Osteocyte (in vitro differentiated cells): ENCODE measurements around the gene C3orf85. TPM values are rescaled to one million over a fixed set of nuclear protein-coding genes. Genes with fewer than 3 reads are reported as not detected.

Source experiments
- DNase-seq: peaks from one replicate; pipeline ENCODE4 v3.0.0; 2021; ENCODE audit warnings: mixed read lengths; ENCODE audit not compliant: unreplicated experiment; ENCODE audit errors: extremely low spot score
- H3K27ac Mint-ChIP-seq: one replicate; pipeline ENCODE4 v1.8.0; 2021; ENCODE audit warnings: mild to moderate bottlenecking, mixed read lengths; ENCODE audit not compliant: unreplicated experiment
- H3K27me3 Mint-ChIP-seq: one replicate; pipeline ENCODE4 v1.8.0; 2021; ENCODE audit warnings: mixed read lengths; ENCODE audit not compliant: unreplicated experiment
- H3K36me3 Mint-ChIP-seq: one replicate; pipeline ENCODE4 v1.8.0; 2021; ENCODE audit warnings: mixed read lengths; ENCODE audit not compliant: unreplicated experiment
- H3K4me1 Mint-ChIP-seq: one replicate; pipeline ENCODE4 v1.8.0; 2021; ENCODE audit warnings: mixed read lengths; ENCODE audit not compliant: unreplicated experiment
- H3K4me3 Mint-ChIP-seq: one replicate; pipeline ENCODE4 v1.8.0; 2021; ENCODE audit warnings: mild to moderate bottlenecking, moderate library complexity, mixed read lengths; ENCODE audit not compliant: unreplicated experiment
- H3K9me3 Mint-ChIP-seq: one replicate; pipeline ENCODE4 v1.8.0; 2021; ENCODE audit warnings: mixed read lengths; ENCODE audit not compliant: unreplicated experiment
- total RNA-seq: library from RNA; stranded (reverse); gene quantifications from 2 replicates; pipeline ENCODE4 v1.2.1, GENCODE V29; 2021
- TF ChIP-seq, protein P1 (sequence below): fragments of 200-600 bp; sonication (generic); IDR thresholded peaks from 2 replicates; pipeline ENCODE4 v1.5.0; 2021; ENCODE audit warnings: antibody characterized with exemption, mild to moderate bottlenecking, moderate library complexity

C3orf85 gene
- total RNA-seq, 1 donor from 2014 or later: not detected

DNA sequence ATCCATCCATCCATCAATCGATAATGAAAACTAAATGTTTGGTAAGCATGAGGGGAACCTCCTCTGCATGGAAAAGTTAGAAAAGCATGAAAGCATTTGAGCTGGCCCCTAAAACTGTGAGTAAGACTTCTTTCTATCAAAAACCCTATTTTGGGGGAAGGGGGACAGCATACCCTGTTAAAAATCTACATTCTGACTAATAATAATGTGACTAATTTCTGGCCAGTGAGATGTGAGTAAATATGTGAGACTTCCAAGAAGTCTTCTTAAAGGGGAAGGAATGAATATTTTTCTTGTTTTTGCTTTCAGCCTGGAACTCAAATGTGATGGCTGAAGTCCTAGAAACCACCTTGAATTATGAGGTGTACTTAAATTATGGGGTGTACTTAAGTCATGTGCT is 54.9 kb downstream of the C3orf85 start:
- no peak for DNase-seq
- H3K27ac Mint-ChIP-seq: no peak overlapping the region
- H3K36me3 Mint-ChIP-seq: no peaks in the 10 kb centered on the region
- TF ChIP-seq, protein P1, sequence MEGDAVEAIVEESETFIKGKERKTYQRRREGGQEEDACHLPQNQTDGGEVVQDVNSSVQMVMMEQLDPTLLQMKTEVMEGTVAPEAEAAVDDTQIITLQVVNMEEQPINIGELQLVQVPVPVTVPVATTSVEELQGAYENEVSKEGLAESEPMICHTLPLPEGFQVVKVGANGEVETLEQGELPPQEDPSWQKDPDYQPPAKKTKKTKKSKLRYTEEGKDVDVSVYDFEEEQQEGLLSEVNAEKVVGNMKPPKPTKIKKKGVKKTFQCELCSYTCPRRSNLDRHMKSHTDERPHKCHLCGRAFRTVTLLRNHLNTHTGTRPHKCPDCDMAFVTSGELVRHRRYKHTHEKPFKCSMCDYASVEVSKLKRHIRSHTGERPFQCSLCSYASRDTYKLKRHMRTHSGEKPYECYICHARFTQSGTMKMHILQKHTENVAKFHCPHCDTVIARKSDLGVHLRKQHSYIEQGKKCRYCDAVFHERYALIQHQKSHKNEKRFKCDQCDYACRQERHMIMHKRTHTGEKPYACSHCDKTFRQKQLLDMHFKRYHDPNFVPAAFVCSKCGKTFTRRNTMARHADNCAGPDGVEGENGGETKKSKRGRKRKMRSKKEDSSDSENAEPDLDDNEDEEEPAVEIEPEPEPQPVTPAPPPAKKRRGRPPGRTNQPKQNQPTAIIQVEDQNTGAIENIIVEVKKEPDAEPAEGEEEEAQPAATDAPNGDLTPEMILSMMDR: no peak
- H3K4me3 Mint-ChIP-seq: no peak overlapping the region
- H3K27me3 Mint-ChIP-seq: no peaks in the 10 kb centered on the region
- H3K4me1 Mint-ChIP-seq: no peaks in the 10 kb centered on the region
- no peaks in the 10 kb centered on the region for H3K9me3 Mint-ChIP-seq

GRCh38 chr3:109195815-109196214 is 59.3 kb downstream of the C3orf85 start:
- Mint-ChIP-seq H3K4me1 (no peaks in the 10 kb centered on the region), H3K27ac (no peak overlapping the region), H3K27me3 (no peaks in the 10 kb centered on the region), H3K36me3 (no peaks in the 10 kb centered on the region), H3K9me3 (peaks cover 8% of the 10 kb centered on the region), H3K4me3 (no peak overlapping the region)
- TF ChIP-seq, protein P1: no peak
- DNase-seq: no peak

Other genes starting within 250 kb of the C3orf85 start
- gene GUCA1C, start 182.8 kb upstream of the C3orf85 start, total RNA-seq: not detected in 2 replicates
- not detected in 2 replicates for gene MORC1, start 18.6 kb upstream of the C3orf85 start, total RNA-seq
- gene DPPA2, start 179.8 kb downstream of the C3orf85 start, total RNA-seq: not detected in 2 replicates
- gene DPPA4, start 200.8 kb downstream of the C3orf85 start, total RNA-seq: 0.75 and 1.8 TPM in 2 replicates